Hindlimb muscle (tissue), 1 donor: ENCODE measurements around the gene HOXA2. TPM values are rescaled to one million over a fixed set of nuclear protein-coding genes. Genes with fewer than 3 reads are reported as not detected.

Experiments
- DNase-seq: peaks from one replicate; pipeline ENCODE4 v3.0.0-alpha.2; 2013
- polyA plus RNA-seq: library from polyadenylated mRNA; unstranded; fragments of 120-200 nt; gene quantifications from one replicate; pipeline ENCODE4 v1.2.1, GENCODE V29; 2013; ENCODE audit not compliant: insufficient read length

Gene HOXA2
- polyA plus RNA-seq, 1 donor, result 0.99 TPM

DNA sequence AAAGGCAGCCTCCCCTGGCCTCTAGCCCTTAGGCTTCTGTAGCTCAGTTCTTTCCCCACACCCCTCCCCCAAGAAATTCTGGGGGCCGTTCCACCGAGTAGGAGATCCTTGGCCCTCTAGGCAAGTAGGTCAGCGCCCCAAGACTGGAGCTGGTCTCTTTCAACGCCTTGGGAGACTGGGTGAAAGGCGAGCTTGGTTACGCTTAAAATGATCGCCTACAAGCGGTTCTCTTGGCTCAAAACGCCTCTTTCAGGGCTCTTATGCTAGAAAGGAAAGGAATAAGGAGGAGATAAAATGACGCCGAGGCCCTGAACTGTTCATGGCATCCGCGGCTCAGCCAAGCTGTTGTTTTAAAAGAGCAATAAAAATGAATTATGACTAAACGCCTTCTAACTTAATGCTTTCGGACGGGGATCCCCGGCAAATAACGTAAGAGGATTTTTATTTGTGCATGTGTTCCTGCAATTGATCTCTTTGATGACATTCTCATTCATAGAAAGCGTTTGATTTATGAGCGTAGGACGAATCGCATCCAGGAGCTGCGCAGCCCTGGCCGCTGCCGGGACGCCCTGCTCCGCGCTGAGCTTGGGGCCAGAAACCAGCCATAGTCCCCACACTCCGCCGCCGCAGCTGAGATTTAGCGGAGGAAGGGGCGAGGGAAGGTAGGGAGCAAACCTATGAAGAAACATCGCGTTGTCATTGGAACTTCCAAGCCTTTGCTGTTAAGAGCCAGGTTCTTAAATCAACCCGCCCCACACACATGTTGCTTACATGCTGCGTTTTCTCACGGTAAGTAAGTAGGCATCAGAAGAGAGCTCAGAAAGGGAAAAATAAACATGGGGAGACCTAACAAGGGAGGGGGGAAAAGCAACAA lies 3.7 kb downstream of the HOXA2 start:
- DNase-seq, result no peak

DNA sequence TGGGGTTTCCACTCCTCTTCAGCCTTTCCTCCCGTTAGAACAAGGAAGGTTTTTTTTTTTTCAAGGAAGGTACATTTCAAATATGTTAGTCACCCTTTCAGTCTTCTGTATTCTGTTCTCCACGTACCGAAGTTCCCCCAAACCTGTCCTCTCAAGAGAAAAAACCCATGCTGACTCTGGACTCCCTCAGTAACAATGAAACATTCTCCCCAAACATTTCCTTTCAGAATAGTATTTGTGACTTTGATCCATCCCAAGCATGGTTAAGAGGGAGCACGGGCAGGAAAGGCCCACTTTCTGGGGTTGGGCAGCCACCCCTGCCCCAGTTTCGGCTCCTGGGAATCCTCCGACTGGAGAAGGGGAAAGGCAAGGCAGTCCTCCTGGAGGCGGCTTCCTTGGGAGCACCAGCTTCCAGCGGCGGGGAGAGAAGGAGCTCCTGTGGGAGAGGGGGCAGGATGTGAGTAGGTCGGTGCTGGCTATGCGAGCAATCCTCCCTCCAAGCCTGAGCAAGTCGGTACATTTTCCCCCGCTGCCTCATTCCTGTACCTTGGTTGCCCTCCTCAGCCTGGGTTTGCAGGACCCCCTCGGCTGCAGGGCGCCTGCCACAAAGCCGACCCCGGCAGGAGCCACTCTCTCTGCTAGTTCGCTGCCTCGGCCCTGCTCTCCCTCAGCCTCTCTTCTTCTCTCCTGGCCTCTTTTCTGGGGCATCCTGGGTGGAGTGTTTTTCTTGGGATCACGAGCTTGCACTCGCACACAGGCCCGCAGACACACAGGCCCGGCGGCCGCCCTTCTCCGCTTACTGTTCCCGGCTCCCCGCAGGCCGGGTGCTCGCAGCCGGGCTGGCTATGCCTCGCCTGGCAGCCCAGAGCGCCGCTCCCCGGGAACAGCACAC lies 4.6 kb downstream of the HOXA2 start:
- DNase-seq, result no peak

DNA sequence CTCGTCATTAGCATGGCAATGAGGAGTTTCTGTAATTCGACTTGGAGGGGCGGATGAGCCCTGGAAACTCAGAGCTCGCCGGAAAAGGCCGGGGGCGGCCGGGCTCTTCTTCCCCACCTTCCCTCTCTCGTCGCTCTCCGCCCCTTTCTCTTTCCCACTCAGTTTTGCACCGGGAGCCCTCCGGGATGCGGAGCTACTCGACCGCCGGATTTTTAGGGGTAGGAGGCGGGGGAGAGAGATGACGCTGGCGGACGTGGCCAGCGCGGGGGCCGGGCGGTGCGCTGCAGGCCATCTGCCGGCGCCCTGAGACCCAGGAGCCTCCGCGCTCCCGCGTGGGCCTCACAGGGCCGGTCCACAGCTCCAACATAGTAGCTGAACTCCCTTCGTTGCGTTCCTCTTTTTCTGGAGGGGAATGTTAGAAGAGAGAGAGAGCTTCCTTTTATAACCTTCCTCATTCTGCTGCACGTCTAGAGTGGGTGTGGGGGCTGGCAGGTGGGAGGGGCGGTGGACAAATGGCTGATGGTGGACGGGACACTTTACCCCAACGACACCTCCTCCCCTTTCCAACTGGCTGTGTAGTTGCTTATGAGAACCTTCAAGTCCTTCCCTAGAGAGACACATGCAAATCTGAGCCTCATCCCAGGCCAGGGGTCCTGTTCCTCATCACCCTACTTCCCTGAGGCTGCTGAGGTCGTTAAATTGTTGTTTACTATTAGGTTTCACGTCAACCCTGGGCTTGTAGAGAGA lies 5.5 kb downstream of the HOXA2 start:
- peak; percentile 77 for DNase-seq

DNA sequence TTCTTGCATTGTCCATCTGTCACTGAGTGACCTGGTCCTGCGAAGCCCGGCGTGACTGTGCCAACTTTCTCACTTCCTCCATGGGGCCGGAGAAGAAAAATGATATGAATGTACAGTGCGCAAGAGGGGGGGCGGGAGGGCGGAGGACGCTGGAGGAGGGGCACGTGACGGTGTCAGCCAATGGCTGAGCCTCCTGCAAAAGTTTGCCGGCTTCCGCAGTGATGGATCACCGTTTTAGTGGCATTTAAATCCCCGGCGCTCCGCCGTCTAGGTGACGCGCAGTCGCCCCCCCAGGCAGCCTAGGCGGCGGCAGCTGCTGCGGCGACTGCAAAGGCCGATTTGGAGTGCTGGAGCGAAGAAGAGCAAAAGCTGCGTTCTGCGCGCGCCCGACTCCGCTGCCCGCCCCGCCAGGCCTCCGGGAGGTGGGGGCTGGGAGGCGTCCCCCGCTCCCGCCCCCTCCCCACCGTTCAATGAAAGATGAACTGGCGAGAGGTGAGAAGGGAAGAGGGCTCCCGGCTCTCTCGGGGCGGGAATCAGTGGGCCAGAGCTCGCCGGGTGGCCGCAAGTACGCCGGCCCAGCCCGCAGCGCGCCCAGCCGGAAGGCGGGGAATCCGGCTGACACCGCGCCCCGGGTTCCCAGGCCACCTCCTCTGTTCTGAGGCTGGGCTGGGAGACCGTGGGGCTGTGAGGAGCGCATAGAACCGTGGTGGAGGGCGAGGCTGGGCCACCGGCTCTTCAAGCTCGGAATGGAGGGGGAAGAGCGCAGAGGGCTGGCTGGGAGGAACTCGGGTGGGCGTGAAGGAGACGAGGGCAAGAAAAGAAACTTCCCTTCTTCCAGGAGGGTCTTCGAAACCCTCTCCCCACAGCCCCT lies 6.4 kb downstream of the HOXA2 start, which contains the start of gene HOXA1:
TSS of gene HOXA1 (minus strand) at position 104 of the 871 bp plus-strand sequence. CDS start at position 16, 88 bp downstream.
- DNase-seq, result peak; percentile 82

DNA sequence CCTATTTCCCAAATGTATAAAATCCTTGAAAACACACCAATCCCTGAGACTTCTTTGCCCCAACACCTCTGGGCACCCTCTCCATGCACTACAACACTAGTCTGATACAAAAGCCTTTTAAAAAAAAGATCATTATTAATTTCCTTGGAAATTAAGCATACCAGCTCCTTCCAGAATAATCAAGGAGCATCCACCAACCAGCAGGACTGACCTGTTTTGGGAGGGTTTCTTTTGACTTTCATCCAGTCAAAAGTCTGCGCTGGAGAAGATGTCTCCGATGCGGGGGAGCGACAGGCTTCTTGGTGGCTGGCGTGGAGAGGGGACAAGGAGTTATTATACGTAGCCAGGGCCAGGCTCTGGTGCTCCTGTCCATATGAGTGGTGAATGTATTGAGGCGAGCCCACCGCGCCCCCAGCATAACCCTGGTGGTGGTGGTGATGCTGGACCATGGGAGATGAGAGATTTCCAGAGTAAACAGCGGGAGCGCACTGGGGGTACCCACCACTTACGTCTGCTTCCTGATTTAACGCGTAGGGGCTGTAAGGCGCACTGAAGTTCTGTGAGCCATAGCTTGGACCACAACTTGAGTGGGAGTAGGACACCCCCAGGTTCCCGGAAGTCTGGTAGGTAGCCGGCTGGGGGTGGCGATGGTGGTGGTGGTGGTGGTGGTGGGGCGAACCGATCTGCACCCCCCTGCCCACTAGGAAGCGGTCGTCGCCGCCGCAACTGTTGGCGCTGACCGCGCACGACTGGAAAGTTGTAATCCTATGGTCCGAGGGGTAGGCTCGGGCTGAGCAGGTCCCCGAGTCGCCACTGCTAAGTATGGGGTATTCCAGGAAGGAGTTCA lies 7.2 kb downstream of the HOXA2 start:
- no peak for DNase-seq

DNA sequence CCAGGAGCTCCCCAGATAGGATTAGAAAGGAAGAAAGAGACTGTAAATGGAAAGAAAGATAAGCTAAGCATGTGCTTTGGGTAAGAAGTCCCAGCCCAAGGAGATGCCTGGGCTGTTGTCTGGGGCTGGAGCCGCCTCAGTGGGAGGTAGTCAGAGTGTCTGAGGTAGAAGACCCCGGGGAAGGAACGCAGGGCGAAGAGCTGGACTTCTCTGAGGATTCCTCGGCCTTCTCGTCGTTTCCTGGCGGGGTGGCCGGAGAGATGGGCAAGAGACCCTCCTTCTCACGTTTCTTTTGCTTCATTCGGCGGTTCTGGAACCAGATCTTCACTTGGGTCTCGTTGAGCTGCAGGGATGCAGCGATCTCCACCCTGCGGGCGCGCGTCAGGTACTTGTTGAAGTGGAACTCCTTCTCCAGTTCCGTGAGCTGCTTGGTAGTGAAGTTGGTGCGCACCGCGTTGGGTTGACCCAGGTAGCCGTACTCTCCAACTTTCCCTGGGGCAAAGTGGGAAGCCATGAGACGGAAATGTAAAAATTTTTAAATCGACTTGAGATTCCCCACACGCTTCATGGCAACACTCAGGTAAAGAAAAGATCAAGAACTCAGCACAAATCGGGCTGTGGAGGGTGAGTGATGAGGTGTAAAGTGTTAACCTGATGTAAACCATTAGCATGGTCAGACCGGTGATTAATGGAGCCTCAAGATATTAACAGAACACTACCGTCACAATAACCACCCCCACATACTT lies 8.0 kb downstream of the HOXA2 start:
- no peak for DNase-seq

DNA sequence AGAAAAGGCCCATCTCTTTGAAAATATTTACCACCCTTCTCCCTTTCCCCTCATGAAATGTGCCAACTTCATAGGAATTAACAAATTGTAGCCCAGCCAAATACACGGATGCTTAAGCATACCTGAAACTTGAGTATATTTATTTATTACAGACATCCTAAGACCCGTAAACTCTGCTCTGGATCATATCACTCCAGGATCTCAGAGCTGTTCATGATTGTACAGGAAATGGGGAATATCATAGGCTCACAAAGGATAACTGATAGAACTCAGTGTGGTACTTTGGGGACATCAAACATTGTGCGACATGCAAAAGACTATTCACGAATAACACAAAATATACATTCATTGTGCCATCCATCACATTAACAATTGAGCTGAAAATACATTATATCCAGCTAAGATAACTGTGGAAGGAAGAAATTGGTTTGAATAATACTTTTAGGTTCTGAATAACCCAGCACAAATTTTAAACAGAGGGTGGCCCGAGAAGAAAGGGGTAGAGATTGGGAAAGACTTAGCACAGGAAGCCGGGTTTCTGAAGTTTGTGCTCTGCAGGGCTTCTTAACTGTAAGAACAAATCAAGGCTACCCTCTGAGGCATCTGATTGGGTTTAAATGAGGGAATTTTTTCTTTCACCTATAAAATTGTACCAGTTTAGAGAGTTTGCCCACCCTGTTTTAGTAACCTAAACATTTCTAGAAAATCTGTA lies 9.1 kb downstream of the HOXA2 start:
- no peak for DNase-seq

DNA sequence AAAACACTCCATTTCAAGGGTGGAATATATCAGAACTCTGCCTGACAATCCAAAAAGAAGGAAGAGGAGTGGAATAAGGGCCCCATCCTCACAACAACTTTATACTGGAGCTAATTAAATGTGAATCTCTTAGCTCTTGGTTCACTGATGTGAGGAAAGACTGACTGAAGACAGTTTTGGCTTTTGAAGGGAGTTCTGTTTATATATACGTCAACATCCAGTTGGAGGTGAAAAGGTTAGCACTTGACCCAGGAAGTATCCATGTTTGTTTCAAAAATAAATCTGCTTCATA lies 9.7 kb downstream of the HOXA2 start:
- DNase-seq, result no peak

DNA sequence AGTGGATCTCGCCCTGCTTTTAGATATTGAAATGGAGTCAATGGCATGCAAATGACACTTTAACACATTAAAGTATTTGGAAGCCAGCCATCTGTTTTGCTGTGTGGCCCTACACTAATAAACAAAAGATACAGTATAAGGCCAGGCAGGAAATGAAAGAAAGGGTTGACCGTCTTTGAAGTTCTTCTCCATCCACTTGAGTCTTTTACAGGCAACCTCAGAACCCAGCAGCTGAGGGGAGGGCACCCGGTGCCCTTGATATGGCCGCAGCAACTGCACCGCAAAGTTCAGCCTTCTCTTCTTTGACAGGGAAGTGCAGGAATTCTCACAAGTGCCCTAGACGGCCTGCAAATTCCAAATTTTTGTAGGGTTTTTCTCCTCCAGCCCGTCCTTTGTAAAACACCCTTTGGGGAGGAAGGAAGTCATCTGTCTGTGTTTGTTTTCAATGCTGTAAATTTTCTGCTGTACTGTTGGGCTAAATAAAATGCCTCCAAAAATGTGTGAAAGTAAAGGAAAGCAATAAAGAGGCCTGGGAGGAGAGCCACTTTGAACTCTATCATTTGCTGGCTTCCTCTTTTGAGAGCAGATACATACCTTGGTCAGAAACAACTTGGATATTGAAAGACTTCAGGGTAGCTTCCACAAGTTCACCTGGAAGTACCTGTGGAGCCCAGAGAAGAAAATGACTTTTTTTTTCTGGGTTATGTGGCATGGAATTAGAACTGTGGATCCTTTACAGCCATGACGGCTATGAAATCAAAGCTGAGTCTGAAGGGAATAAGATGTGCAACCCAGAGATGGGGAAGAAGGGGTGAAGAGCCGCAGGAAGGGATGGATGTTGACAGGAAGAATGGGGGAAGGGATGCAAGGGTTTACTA lies 10.3 kb downstream of the HOXA2 start:
- DNase-seq, result no peak

DNA sequence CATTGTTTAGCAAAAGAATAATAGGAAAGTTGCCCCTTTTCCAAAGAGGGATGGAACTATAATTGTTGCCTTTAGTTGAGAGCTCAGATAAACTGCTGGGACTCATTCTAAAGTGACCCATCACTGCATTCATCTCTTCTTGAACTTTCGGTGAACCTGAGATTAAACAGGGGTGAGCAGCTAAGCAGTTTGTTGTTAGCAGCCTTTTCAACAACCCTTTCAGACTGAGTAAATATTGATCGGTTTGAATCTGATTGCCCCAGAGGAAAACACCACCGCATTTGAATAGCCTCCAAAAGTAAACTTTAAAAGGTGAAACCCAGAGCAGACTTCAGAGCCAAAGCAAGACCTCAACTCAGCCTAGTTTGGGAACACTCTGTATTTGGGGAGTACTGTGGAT lies 11.4 kb downstream of the HOXA2 start:
- no peak for DNase-seq

DNA sequence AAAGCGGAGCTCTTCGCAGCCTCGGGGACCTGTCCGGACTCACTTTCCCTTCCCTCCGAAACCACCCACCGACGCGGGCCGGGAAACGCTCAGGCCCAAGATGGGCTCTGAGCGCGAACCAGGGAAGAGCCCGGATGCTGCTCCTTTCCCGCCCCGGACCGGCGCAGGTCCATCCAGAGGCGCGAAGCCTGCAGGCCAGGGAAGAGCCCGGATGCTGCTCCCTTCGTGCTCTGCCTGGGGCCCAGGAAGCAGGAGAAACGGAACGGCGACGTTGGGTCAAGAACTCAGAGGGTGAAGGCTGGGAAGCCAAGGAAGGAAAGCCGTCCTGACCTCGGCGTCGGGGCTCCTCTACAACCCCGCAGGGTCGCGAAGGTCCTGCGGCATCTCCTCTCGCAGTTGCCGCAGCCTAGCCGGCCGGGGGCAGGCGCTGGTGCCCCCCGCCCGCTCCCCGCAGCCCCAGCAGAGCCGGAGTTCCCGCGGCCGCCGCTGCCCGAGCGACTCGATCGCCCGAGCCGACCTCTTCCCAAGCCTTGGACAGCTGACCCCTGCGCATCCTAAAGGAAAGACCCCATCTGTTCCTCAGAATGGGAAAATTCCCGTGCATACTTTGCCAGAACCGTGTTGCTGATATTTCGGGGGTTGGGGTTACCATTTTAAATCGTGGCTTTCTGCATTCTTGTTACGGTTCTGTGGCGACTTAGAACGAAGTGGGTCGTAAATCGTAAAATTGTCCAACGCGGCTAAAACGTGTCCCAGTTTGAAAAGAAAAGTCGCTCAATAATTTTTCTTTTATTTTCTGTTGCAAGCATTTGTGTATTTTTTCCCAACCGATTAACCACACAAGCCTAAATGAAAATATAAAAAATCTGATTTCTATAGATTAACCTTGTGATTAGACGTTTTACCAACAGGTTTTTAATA lies 14.2 kb downstream of the HOXA2 start:
- no peak for DNase-seq

DNA sequence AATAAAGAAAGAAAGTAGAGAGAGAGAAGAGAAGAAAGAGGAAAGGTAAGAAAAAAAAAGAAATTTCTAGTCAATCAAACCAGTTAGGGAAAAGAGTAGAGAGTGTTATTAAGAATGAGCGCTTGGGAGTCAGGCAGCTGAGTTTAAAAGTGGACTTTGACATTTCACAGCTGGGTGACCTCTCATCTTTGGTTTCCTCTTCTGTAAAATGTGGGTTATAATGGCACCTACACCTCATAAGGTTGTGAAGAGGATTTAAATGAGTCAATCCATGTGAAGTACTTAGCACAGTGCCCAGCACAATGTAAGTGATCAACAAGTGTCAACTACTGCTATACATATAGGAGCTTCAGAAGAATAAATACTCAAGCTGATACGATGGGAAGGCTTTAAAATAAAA lies 18.8 kb downstream of the HOXA2 start:
- no peak for DNase-seq

DNA sequence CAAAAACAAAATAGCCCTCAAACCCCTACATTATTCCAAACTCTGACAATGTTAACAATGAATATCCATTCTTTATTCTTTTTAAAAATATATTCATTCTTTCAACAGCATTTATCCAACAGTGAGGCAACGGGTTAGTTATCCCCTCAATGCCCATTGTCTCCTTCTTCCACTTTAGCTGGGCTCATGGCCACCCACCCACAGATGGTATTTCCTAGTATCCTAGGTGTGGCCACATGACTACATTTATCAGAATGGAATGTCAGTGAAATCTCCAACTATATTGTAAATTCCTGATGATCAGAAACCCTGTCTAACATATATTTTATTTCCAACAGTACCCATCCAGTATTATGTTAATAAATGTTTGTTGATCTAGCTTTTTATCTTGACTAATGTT lies 20.3 kb downstream of the HOXA2 start:
- no peak for DNase-seq

DNA sequence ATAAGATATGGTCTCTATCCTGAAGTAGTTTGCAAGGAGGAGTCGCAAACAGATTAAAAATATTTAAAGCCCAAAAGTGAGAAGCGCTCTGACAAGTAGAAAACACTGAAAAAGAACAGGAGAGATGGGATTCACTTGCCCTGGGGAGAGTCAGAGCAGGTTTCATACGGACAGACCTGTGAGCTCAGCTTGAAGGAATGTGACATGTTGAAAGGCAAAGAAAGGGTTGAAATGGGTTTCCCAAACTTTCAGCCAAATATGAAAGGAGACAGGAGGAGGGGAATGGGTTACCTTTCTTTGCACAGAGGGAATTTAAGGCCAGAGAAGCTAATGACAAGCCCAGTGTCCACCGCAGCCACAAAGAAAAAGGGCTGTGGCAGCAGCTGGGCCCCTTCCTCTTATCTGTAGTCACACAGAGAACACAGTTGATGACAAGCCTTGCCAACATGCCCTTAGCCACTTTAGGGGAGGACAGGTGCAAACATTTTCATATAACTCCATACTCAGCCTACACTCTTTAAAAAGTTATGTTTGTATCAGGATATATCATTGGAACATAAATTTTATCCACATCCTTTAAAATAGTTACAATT lies 21.5 kb downstream of the HOXA2 start:
- DNase-seq, result no peak

DNA sequence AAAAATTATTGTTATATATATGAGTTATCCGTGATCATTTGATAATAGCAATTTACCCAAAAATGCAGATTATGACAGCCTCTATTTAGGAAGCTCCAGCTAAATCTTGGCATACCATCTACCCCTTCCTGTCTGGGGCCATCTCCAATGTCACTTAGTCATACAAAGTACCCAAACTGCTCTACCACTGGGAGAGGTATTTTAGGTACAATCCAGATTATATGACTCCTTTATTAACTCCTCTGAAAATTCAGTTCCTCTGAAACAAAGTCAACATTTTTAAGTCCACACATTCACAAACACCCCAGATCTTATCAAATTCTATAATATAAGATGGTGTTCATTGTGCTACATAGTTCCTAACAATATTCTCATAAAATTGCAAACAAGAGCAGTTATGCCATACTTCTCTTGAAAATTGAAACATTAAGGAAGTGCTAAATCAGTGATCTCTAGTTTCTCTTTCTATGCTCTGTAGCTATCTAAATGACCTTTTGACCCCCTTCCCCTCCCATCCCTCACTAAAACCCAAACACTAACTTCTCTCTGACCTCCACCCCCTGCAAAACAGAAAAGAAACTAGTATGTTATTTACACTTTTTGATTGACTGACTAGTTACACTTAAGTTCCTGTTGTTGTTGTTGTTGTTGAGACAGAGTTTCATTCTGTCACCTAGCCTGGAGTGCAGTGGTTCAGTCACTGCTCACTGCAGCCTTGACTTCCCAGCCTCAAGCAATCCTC lies 23.1 kb downstream of the HOXA2 start:
- no peak for DNase-seq

DNA sequence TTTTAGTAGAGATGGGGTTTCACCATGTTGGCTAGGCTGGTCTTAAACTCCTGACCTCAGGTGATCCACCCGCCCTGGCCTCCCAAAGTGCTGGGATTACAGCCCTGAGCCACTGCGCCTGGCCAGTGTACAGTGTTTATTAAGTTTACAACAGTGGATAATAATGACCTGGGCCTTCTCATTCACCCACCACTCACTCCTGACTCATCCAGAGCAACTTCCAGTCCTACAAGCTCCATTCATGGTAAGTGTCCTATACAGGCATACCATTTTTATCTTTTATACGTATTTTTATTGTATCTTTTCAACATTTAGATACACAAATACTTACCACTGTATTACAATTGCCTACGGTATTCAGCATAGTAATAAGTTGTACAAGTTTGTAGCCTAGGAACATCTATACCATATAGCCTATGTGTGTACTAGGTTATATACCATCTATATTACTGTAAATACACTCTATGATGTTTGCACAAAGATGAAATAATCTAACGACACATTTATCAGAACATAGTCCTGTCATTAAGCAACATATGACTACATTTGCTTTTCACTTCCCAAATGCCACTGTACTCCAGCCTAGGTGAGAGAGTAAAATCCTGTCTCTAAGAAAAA lies 23.8 kb downstream of the HOXA2 start:
- DNase-seq, result no peak
